HEK293 (cell line): ENCODE results near the gene ACADSB.

ENCODE experiments used
- KLF9 ChIP-seq: fragments of 450-650 bp; formaldehyde crosslinking; IDR thresholded peaks from 2 replicates; pipeline ENCODE4 v1.5.1; 2016; ENCODE audit warnings: missing biosample characterization, missing genetic modification characterization, low read depth
- REST ChIP-seq: fragments of 450-650 bp; formaldehyde crosslinking; IDR thresholded peaks from 2 replicates; pipeline ENCODE4 v1.5.1; 2016; ENCODE audit warnings: missing biosample characterization, missing genetic modification characterization
- ZEB2 ChIP-seq: fragments of 450-650 bp; formaldehyde crosslinking; IDR thresholded peaks from 2 replicates; pipeline ENCODE4 v1.5.1; 2016; ENCODE audit warnings: missing biosample characterization, missing genetic modification characterization
- ZNF354C ChIP-seq: fragments of 450-650 bp; formaldehyde crosslinking; IDR thresholded peaks from 2 replicates; pipeline ENCODE4 v1.5.1; 2016; ENCODE audit warnings: missing biosample characterization, missing genetic modification characterization, low read depth, borderline replicate concordance
- ZNF510 ChIP-seq: fragments of 450-650 bp; formaldehyde crosslinking; IDR thresholded peaks from 2 replicates; pipeline ENCODE4 v1.5.1; 2018; ENCODE audit warnings: mild to moderate bottlenecking, missing genetic modification characterization, missing biosample characterization; ENCODE audit not compliant: insufficient replicate concordance
- TF ChIP-seq, protein P1 (sequence below): fragments of 450-650 bp; formaldehyde crosslinking; IDR thresholded peaks from 2 replicates; pipeline ENCODE4 v1.5.1; 2016; ENCODE audit warnings: missing biosample characterization, missing genetic modification characterization

DNA sequence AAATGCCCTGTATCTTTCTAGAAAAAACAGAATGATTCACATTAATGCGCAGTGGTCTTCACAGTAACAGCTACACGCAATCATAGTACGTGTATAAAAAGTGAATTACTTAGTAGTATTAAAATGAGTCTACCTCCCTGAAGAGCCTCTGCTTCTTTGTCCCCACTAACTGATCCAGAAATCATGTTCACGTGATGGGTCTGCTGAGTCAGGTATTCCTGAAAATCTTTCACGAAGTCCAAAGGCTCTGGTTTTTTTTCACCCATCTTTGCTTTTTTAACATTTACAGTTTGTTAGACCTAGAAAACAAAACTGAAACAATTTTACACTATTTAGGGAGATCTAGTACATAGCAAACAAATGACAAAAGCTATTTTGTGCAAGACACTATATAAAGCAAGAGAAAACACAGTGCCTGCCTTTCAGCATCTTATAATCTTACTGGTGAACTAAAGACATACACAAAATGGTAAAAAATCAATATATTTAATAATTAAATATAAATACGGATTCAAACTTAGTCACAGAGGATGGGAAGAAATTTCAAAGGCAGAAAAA lies 10.4 kb upstream of the ACADSB start:
- TF ChIP-seq REST (tag by site-specific recombination) (no peak), ZEB2 (no peak), ZNF510 (tag by site-specific recombination) (no peak), ZNF354C (tag by site-specific recombination) (no peak), KLF9 (tag by site-specific recombination) (no peak)
- TF ChIP-seq, protein P1, sequence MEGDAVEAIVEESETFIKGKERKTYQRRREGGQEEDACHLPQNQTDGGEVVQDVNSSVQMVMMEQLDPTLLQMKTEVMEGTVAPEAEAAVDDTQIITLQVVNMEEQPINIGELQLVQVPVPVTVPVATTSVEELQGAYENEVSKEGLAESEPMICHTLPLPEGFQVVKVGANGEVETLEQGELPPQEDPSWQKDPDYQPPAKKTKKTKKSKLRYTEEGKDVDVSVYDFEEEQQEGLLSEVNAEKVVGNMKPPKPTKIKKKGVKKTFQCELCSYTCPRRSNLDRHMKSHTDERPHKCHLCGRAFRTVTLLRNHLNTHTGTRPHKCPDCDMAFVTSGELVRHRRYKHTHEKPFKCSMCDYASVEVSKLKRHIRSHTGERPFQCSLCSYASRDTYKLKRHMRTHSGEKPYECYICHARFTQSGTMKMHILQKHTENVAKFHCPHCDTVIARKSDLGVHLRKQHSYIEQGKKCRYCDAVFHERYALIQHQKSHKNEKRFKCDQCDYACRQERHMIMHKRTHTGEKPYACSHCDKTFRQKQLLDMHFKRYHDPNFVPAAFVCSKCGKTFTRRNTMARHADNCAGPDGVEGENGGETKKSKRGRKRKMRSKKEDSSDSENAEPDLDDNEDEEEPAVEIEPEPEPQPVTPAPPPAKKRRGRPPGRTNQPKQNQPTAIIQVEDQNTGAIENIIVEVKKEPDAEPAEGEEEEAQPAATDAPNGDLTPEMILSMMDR (tag by site-specific recombination) = no peak
